WTC11 (cell line): ENCODE results near the gene LMLN.

Source experiments
- CTCF ChIP-seq: fragments of 200-600 bp; IDR thresholded peaks from 2 replicates; pipeline ENCODE4 v1.8.0; 2022; ENCODE audit warnings: antibody characterized with exemption
- E2F1 ChIP-seq: sonication (generic); formaldehyde crosslinking; IDR thresholded peaks from 2 replicates; pipeline ENCODE4 v1.8.0; 2022; ENCODE audit warnings: mild to moderate bottlenecking, missing genetic modification reagents
- E2F5 ChIP-seq: sonication (generic); formaldehyde crosslinking; IDR thresholded peaks from 2 replicates; pipeline ENCODE4 v1.8.1; 2022; ENCODE audit warnings: mild to moderate bottlenecking, moderate library complexity, missing genetic modification reagents
- ZBTB21 ChIP-seq: sonication (generic); formaldehyde crosslinking; IDR thresholded peaks from 2 replicates; pipeline ENCODE4 v1.8.1; 2023; ENCODE audit warnings: mild to moderate bottlenecking, missing genetic modification reagents, borderline replicate concordance
- ZNF219 ChIP-seq: sonication (generic); formaldehyde crosslinking; IDR thresholded peaks from 2 replicates; pipeline ENCODE4 v1.8.0; 2023; ENCODE audit warnings: missing genetic modification reagents, mild to moderate bottlenecking, borderline replicate concordance

- TF ChIP-seq E2F1 (no peak), CTCF (no peak), E2F5 (CRISPR knock-in tag) (no peak), ZNF219 (CRISPR knock-in tag) (no peak), ZBTB21 (CRISPR knock-in tag) (no peak)
Measured at GRCh38 chr3:197997936-197998335, 37.9 kb downstream of the LMLN start.
